GM18909 (cell line): Measurements from ENCODE around the gene ITGB8.
"Not testable (repeated sequence)": the region's sequence is repeated elsewhere in the genome, so short reads cannot be mapped to it uniquely, and the experiment has no call there.

Source experiments
- ATAC-seq: cut with Tn5 transposase; IDR thresholded peaks from one replicate; pipeline ENCODE4 v1.9.1; 2021; ENCODE audit warnings: mild to moderate bottlenecking; ENCODE audit not compliant: unreplicated experiment, poor library complexity

ITGB8 gene

DNA sequence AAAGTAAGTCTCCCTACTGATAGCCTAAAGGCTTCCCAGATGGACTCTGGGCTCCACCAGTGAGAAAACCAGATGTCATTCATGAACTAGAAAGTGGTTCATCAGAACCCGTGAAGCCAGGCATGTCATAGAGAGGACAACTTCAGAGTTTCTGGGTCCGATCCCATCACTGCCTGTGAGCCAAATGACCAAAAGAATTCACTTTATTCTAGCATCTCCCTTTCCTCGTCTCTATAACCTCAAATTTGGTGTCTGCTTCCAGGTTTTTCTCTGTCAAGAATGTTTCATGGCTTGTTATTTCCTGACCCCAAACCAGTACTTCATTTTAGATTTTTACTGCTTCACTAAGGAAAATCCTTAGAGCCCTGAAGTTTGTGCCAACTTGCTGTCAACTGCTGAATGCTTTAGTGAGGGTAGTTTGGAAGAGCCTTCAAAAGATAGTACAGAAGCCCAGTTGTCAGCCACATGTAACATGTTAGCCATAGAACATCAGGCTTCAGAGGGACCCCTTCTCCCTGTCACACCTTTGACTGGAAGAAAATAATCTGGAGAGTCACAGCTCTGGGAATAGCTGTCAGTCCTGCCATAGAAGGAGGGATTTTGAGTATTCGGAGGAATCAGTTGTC, 34.0 kb downstream of the ITGB8 start:
- no peak for ATAC-seq

DNA sequence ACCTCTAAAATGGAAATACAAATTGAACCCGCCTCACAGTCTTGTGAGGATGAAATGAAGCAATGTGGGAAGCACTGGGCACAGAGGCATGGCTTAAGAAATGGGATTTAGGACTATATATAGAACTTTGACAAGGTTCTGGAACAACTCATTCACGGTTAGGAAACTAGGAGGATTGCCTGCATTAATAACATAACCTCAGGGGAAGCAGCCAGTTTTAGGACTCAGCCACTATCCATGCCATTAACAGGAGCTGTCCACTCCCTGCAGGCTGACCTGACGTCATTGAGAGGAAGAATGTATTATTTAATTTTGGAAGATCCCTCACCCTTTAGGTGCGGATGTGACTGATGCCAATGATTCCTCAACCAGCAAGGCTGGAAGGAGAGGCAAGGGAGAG, 34.8 kb downstream of the ITGB8 start:
- ATAC-seq: no peak

DNA sequence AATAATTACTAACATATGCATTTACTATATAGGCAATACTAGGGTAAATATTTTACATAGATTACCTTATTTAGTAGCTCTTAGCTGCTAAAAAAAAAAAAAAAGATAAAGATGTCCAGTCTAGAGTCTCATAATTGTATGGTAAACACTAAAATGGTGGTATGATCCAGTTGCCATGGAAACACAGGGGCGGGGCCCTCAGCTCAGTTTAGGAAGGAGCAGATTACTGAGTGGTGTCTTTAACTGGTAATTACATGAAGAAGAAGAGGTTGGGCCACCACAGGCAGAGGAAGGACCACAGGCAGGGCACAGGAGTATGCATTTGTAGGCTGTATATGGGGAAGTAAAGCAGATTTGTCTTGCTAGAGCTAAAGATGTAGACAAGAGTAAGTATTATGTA, 43.7 kb downstream of the ITGB8 start:
- ATAC-seq: no peak

DNA sequence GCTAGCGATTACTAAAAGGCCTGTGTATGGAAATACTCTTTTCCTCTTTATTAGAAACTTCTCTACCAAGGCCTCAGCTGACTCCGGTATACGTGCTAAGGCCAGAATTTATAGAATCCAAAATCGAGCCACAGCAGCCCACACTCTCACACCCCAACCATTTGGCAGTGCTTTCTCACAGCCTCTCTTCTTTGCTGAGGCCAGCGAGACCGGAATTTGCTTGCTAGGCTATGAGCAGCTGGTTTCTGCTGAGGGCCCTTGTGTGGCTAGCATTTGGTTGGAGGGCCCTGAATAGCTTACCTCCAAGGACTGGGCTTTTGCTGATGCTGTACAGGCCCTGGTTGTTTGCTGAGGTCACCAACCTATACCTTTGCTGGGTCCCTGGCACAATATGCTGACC, 46.1 kb downstream of the ITGB8 start:
- no peak for ATAC-seq

DNA sequence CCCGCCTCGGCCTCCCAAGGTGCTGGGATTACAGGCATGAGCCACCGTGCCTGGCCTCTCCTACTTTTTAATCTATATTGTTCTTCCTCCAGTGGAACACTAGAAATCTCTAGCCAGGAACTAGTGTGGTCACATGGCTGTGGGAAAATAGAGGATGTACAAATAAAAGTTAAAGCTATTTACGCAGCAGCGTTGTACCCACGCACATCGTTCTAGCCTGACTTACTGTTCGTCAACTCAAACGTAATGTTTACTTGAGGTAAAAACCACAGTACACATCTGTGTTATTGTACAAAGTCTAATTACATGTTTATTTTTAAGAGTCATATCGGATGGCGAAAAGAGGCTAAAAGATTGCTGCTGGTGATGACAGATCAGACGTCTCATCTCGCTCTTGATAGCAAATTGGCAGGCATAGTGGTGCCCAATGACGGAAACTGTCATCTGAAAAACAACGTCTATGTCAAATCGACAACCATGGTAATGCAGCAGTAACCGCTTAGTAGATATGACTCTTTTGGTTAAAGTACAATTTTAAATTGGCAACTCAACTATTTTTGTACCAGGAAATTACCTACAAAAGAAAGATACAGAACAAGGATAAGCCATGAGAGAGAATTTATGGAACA, 50.8 kb downstream of the ITGB8 start:
- ATAC-seq: no peak

DNA sequence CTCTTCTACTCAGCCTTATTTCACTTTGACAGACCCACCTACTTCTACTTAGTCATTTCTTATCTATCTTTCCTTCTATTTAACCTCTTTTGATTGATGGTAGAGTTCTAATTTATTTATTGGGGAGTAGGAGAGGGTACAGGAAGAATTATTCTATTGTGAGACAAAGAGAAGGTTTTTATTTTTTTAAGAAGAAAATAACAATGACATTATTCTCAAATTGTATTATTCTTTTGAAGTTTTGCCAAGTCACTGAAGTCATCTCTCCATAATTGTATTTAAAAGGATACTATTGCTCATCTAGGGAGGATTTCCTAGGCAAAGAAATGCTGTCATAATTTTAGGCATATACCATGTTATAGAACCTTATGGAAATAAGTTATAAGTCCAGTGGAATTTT, 52.7 kb downstream of the ITGB8 start:
- no peak for ATAC-seq

DNA sequence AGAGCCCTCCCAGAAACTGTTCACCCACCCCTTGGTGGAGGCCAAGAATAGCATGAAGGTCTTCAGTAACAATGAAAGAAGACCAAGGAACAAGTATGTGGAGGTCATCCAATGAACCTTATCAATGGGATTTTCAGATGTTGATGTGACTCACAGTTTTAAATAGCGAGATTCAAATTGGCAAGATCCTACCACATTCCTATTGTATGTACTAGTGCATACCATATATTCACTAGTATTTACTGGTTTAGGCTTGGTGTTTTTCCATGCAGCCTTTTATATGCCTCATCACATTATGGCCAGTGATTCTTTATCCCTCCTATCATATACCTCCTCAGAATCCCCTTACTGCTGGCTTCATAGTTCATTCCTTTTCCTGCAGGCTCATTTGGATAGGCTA, 54.4 kb downstream of the ITGB8 start:
- ATAC-seq: no peak

DNA sequence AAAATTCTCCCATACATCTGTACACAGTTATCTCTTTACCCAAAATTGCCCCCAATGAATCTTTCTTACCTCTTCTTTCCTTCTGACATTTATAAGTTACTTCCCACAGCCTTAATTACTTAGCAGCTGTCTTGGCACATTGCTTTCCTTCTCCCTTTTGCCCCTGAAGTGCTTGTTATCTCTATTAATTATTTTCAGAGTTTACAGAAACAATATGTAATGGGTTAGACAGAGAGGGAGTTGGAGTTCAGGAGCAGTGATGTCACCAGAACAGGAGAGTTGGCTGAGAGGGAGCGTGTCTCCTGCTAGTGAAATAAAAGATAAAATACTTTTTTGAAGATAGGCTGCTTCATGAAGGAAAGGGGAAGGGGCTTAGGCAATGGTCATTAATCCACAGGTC, 57.4 kb downstream of the ITGB8 start:
- no peak for ATAC-seq

DNA sequence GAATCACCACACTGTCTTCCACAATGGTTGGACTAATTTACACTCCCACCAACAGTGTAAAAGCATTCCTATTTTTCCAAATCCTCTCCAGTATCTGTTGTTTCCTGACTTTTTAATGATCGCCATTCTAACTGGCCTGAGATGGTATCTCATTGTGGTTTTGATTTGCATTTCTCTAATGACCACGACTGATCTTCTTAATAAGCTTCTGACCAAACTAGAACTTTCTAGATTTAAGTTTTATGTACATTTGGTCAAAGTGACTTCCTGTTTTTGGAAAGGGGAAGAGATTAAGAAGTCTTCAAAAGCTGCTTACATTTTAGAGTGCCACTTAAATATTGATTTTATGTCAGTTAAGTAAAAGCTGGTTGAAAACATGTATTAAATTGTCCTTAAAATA, 58.5 kb downstream of the ITGB8 start:
- ATAC-seq: not testable (repeated sequence)

DNA sequence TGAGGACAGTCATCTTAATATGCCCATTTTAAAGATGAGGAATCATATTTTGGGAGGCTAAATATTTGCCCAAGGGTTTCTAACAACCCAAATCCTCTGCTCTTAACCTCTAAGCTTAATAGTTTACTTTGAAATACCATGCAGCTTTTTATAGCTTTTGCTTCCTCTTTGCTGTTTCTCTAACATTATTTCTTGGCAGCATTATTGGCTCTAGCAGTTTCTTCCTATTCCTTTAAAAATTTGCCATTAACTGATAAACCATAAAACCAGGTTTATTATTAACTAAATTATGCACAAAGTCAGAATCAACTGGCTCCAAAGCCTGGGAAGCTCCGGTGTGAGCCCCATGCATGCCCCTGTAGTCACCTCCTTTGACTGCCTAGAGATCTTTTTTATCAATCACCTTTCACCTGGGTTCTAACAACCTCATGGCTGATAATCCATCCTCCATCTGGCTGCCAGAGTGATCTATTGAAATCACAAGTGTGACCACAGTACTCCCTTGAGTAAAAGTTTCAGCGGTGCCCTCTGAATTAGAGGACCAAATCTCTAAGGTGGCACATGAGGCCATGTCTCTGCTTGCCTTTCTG, 62.4 kb downstream of the ITGB8 start:
- ATAC-seq: peak; percentile 53

DNA sequence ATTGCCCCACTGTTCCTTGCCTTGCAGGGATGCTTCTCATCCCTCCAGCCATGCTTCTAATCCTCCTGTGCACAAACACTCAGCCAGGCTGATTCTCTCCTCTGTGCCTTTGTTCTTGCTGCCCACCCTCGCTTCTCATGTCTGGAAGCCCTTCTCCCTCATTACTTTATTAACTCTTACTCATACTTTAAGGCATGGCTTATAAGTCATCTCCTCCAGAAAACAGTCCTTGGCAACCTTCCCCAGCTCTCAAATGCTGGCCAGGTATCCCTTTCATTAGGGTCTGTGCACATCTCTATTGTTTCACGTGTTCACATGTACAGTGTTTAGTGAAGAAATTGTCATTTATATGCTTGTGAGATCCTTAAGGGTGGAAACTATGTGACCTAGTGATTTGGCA, 62.9 kb downstream of the ITGB8 start:
- no peak for ATAC-seq

DNA sequence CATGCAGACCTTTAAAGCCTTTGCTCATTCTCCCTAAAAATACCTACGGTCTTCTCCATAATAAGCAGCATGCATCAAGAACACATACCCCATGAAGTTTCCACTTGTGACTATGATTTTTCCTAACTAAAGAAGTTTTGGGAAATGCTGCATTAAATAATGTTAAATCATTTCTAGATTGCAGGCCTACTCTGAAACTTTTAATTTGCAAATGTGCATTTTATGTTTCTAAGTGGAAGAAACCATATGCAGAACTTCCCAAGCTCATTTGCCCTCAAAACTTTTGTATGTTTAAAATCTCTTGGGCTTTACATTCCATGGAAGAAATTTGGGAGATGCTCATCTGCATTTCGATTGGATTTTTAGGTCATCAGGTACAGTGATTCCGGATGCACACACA, 63.6 kb downstream of the ITGB8 start:
- no peak for ATAC-seq

DNA sequence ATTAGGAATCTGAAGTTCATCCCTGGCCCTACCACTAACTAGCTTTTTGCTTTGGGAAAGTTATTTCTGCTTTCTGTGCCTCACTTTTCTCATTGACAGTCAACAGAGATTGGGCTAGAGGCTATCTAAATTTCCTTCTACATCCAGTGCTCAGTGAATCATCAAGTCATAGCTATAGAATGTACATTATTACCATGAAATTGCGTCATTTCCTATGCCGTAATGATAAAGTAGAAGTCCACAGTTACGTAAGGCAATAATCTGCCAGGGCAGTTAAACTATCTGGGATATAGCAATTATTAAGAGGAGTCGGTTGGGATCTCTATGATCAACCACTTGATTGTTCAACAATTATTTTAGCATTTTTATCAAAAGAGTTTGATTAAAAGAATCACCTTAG, 64.4 kb downstream of the ITGB8 start:
- no peak for ATAC-seq

DNA sequence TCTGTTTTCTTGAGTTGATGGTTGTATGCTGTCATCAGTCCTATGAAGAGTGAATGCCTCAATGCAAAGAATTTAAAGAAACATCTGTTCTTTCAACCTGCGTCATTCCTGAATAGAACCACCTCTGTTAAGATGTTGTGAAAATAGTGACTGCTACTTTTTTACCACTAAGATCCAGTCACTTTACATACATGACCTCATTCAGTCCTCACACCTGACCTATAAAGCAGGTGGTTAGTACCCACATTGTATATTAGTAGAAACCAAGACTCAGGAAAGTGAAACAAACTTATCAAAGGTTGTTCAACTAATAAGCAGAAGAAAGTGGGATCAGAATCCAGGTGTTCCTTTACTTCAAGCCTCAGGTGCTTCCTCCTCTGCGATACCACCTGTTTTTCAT, 64.8 kb downstream of the ITGB8 start:
- peak; percentile 64 for ATAC-seq

DNA sequence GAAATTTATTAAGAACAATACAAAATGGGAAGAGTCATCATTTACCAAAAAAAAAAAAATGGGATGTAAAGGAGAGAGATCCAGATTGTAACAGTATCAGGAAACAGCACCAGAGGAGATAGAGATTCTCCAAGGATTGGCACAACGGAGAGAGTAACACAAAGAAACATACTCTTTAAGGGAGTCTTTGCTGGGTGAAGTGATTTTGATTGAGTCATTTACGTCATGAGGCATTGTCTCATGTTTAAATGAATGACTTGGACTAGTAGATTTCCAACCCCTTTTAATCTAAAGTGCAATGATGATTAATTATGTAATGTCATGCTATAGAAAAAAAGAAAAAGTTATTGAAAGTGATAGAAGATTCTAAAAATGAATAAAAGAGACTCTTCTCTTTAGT, 68.8 kb downstream of the ITGB8 start:
- no peak for ATAC-seq

DNA sequence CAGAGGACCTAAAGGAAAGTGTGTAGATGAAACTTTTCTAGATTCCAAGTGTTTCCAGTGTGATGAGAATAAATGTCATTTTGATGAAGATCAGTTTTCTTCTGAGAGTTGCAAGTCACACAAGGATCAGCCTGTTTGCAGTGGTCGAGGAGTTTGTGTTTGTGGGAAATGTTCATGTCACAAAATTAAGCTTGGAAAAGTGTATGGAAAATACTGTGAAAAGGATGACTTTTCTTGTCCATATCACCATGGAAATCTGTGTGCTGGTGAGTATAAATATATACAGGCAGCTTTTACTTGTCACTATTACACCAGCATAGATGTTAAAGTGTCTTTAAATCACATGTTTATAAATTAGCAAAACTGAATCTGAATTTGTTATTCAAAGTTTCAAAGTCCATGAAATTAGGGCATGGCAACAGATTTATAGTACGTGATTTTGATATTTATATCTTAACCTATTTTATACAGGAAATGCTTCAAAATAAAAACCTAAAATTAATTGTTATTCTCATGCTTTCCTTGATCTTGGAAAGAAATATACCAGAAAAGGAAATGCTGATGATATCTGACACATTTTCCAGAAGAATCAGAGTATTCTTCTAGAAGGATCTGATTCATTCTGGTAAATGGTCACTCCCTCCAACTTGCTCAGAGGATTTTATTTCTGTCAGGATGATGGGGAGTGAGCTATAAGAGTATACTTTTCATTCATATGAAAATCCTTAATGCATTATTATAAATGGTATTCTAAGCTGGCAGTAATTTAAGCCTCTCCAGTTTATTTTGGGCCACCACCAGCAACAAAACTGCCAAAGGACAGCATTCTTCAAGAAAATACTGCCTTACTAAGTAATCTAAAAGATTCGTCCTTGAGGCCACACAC, 71.4 kb downstream of the ITGB8 start:
- no peak for ATAC-seq

DNA sequence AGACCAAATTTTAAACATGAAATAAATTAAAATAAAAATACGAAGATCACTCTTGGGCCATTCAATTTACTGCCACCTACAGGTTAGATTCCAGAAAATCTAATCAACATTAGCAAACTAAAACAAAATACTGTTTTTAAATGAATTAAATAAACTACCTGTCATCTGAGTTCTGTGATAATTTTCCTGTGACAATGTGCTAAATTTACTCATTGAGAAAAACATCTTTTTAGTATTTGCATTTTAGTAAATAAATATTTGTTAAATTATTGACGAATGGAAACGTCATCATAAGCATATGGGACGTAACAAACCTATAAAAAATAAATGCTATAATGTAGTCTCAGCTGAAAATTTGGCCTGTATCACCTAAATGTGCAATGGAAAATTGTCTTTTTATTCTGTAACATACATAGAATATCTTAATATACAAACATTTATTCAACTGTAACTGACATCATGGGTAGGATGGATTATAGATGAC, 72.1 kb downstream of the ITGB8 start:
- ATAC-seq: no peak

DNA sequence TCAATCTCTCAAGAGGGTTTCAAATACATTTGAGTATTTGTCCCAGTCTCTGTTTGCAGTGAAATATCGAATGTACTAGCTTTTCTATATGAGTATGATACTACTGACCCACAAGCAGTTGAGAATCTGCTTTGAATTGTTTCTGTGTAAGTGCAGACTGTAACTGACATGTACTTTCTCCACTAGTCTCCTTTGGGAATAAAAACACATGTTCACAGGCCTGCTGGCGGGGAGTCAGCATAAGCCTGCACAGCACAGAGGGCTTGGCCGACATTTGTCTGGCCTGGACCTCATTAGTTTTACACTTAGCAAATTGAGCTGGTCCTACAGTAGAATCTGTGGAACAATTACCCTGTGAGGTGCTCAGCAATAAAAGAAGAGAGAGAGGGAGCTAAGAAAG, 72.6 kb downstream of the ITGB8 start:
- no peak for ATAC-seq

DNA sequence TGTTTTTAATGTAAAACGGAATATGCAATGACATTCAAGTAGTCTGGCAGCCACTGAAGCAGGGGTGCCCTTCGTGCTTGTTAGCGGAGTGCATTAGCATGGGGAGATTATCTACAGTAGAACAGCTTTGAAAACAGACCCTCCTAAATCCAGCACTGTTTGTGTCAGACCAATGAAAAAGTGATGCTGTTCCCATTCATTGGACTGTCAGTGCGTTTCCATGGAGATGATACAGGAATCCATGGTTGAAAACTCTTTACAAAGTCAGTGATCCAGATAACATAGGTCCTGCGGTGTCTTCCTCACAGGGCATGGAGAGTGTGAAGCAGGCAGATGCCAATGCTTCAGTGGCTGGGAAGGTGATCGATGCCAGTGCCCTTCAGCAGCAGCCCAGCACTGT, 73.6 kb downstream of the ITGB8 start:
- no peak for ATAC-seq

DNA sequence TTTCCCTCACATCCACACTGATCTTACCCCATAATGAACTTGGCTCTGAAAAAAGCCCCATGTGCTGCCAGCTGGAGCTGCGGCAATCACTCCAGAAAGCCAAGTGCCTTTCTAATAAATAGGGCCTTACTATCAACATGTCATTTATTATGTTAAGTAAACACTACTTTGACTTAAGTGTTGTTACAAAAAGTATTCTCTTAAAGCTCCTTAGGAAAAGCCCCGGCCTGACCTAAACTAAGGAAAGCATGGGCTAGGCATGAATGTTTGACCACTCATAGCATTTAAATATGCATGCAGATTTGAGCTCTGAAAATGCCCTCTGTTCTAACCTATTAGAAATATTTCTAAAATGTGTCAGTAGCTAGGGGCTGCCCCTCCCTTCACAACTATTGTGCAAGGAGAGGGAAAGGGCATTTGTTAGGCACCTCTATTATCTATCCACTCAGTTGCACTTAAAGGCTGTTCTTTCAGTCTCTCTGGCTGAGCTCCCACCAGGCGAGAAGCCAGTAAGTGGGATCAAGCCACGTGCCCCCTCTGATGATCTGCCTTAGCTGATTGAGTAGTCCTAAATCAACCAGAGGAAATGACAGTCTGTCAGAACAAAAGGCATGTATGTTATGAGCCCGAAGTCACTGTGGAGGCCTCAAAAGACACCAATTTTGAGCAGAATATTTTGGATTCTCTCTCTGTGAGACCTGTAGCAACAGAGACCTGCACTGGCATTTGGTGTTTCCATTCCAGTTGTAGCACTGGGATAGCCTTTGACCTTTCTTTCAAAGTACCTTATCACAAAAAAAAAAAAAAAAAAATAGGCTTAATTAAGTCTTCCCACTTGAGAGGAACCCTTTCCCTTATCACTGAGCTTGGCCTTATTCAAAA, 77.1 kb downstream of the ITGB8 start:
- ATAC-seq: no peak
